ENCODE data around the gene PLEKHA4. TPM values are rescaled to one million over a fixed set of nuclear protein-coding genes. Genes with fewer than 3 reads are reported as not detected.
"Not testable (repeated sequence)": the region's sequence is repeated elsewhere in the genome, so short reads cannot be mapped to it uniquely, and the experiment has no call there.

Gene PLEKHA4
- total RNA-seq, 1 experiment from 2014 or later: 14.8 TPM

- TF ChIP-seq PRRX2 (CRISPR knock-in tag; IDR thresholded peaks at IDR 0.05) (no peak), AFF4 (CRISPR knock-in tag; IDR thresholded peaks at IDR 0.05; ENCODE audit: borderline replicate concordance) (no peak)
- TF ChIP-seq, protein P1, sequence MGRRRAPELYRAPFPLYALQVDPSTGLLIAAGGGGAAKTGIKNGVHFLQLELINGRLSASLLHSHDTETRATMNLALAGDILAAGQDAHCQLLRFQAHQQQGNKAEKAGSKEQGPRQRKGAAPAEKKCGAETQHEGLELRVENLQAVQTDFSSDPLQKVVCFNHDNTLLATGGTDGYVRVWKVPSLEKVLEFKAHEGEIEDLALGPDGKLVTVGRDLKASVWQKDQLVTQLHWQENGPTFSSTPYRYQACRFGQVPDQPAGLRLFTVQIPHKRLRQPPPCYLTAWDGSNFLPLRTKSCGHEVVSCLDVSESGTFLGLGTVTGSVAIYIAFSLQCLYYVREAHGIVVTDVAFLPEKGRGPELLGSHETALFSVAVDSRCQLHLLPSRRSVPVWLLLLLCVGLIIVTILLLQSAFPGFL (CRISPR knock-in tag; IDR thresholded peaks at IDR 0.05; ENCODE audit: borderline replicate concordance): no peak
Measured at GRCh38 chr19:48877855-48878195, 9.4 kb upstream of the PLEKHA4 start (continued).

DNA sequence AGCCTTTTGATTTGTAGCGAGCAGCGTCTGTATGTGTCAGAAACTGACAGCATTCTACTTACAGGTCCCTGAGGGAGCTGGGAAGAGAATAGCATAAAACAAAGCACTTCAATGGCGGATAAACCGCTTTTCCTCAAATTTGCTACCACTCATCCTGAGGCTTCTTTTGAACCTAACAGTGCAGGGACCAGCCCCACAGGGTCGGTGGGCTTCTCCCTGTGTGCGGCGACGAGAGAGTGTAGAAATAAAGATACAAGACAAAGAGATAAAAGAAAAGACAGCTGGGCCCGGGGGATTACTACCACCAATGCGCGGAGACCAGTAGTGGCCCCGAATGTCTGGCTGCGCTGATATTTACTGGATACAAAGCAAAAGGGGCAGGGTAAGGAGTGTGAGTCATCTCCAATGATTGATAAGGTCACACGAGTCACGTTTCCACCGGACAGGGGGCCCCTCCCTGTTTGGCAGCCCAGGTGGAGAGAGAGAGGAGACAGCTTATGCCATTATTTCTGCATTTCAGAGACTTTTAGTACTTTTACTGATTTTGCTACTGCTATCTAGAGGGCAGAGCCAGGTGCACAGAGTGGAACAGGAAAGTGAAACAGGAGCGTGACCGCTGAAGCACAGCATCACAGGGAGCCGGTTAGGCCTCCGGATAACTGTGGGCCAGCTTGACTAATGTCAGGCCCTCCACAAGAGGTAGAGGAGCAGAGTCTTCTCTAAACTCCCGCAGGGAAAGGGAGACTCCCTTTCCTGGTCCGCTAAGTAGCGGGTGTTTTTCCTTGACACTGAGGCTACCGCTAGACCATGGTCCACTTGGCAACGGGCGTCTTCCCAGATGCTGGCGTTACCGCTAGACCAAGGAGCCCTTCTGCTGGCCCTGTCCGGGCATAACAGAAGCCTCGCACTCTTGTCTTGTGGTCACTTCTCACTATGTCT lies 7.9 kb upstream of the PLEKHA4 start:
- H3K27me3 Mint-ChIP-seq (ENCODE audit: low read depth); DNase-seq (ENCODE audit: low spot score); POLR2A ChIA-PET; CTCF ChIA-PET; ATAC-seq; H3K9me3 Mint-ChIP-seq; H3K4me3 Mint-ChIP-seq: not testable (repeated sequence)
- Mint-ChIP-seq H3K4me1 (peaks cover 26% of the 10 kb centered on the region), H3K27ac (peak overlapping the region; percentile 21; the same call in 1 of the 2 replicates), H3K36me3 (peaks cover 27% of the 10 kb centered on the region)

DNA sequence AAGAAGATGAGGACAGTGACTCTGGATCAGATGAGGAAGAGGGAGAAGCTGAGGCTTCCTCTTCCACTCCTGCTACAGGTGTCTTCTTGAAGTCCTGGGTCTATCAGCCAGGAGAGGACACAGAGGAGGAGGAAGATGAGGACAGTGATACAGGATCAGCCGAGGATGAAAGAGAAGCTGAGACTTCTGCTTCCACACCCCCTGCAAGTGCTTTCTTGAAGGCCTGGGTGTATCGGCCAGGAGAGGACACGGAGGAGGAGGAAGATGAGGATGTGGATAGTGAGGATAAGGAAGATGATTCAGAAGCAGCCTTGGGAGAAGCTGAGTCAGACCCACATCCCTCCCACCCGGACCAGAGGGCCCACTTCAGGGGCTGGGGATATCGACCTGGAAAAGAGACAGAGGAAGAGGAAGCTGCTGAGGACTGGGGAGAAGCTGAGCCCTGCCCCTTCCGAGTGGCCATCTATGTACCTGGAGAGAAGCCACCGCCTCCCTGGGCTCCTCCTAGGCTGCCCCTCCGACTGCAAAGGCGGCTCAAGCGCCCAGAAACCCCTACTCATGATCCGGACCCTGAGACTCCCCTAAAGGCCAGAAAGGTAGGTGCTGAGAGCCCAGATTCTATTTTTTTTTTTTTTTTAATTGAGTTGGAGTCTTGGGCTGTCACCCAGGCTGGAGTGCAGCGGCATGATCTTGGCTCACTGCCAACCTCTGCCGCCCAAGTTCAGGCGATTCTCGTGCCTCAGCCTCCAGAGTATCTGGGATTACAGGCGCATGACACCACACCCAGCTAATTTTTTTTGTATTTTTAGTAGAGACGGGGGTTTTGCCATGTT lies 6.1 kb upstream of the PLEKHA4 start:
- ATAC-seq (no peak), DNase-seq (ENCODE audit: low spot score) (no peak)
- H3K4me1 Mint-ChIP-seq: peaks cover 18% of the 10 kb centered on the region
- no peaks in the 10 kb centered on the region for H3K27me3 Mint-ChIP-seq (ENCODE audit: low read depth)
- CTCF ChIA-PET: interaction anchor here (0.5 to 1.5 kb wide), 4 partner anchors 25 to 30 kb away, joined by 3 to 4 read pairs (median 3); no protein-coding TSS in a partner anchor
- no peak overlapping the region for H3K27ac Mint-ChIP-seq
- POLR2A ChIA-PET: interaction anchor here (2.5 to 3.3 kb wide), 2 partner anchors 11 to 22 kb away, joined by 12 to 15 read pairs; no protein-coding TSS in a partner anchor
- peaks cover 27% of the 10 kb centered on the region for H3K36me3 Mint-ChIP-seq
- H3K9me3 Mint-ChIP-seq: no peaks in the 10 kb centered on the region
- H3K4me3 Mint-ChIP-seq: peak overlapping the region; percentile 24; the same call in 1 of the 2 replicates
- TF ChIP-seq, protein P2, sequence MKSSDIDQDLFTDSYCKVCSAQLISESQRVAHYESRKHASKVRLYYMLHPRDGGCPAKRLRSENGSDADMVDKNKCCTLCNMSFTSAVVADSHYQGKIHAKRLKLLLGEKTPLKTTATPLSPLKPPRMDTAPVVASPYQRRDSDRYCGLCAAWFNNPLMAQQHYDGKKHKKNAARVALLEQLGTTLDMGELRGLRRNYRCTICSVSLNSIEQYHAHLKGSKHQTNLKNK (CRISPR knock-in tag; IDR thresholded peaks at IDR 0.05): no peak
- TF ChIP-seq MXD4 (CRISPR knock-in tag; IDR thresholded peaks at IDR 0.05; ENCODE audit: borderline replicate concordance) (no peak), NFATC4 (CRISPR knock-in tag; IDR thresholded peaks at IDR 0.05) (no peak), SOX15 (CRISPR knock-in tag; IDR thresholded peaks at IDR 0.05) (no peak), NR3C1 (CRISPR knock-in tag; conservative IDR thresholded peaks at IDR 0.05; ENCODE audit: low read depth) (no peak), ZNF263 (CRISPR knock-in tag; IDR thresholded peaks at IDR 0.05; ENCODE audit: low read depth) (no peak), NFYB (CRISPR knock-in tag; conservative IDR thresholded peaks at IDR 0.05; ENCODE audit: low read depth) (no peak), ELF4 (CRISPR knock-in tag; IDR thresholded peaks at IDR 0.05; ENCODE audit: low read depth) (no peak), TCF7 (CRISPR knock-in tag; IDR thresholded peaks at IDR 0.05; ENCODE audit: low read depth) (no peak), SP1 (CRISPR knock-in tag; conservative IDR thresholded peaks at IDR 0.05) (no peak)
- TF ChIP-seq, protein P1 (CRISPR knock-in tag; IDR thresholded peaks at IDR 0.05; ENCODE audit: borderline replicate concordance): no peak
- TF ChIP-seq, protein P3, sequence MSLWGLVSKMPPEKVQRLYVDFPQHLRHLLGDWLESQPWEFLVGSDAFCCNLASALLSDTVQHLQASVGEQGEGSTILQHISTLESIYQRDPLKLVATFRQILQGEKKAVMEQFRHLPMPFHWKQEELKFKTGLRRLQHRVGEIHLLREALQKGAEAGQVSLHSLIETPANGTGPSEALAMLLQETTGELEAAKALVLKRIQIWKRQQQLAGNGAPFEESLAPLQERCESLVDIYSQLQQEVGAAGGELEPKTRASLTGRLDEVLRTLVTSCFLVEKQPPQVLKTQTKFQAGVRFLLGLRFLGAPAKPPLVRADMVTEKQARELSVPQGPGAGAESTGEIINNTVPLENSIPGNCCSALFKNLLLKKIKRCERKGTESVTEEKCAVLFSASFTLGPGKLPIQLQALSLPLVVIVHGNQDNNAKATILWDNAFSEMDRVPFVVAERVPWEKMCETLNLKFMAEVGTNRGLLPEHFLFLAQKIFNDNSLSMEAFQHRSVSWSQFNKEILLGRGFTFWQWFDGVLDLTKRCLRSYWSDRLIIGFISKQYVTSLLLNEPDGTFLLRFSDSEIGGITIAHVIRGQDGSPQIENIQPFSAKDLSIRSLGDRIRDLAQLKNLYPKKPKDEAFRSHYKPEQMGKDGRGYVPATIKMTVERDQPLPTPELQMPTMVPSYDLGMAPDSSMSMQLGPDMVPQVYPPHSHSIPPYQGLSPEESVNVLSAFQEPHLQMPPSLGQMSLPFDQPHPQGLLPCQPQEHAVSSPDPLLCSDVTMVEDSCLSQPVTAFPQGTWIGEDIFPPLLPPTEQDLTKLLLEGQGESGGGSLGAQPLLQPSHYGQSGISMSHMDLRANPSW (CRISPR knock-in tag; conservative IDR thresholded peaks at IDR 0.05; ENCODE audit: low read depth): no peak
- TF ChIP-seq, protein P4, sequence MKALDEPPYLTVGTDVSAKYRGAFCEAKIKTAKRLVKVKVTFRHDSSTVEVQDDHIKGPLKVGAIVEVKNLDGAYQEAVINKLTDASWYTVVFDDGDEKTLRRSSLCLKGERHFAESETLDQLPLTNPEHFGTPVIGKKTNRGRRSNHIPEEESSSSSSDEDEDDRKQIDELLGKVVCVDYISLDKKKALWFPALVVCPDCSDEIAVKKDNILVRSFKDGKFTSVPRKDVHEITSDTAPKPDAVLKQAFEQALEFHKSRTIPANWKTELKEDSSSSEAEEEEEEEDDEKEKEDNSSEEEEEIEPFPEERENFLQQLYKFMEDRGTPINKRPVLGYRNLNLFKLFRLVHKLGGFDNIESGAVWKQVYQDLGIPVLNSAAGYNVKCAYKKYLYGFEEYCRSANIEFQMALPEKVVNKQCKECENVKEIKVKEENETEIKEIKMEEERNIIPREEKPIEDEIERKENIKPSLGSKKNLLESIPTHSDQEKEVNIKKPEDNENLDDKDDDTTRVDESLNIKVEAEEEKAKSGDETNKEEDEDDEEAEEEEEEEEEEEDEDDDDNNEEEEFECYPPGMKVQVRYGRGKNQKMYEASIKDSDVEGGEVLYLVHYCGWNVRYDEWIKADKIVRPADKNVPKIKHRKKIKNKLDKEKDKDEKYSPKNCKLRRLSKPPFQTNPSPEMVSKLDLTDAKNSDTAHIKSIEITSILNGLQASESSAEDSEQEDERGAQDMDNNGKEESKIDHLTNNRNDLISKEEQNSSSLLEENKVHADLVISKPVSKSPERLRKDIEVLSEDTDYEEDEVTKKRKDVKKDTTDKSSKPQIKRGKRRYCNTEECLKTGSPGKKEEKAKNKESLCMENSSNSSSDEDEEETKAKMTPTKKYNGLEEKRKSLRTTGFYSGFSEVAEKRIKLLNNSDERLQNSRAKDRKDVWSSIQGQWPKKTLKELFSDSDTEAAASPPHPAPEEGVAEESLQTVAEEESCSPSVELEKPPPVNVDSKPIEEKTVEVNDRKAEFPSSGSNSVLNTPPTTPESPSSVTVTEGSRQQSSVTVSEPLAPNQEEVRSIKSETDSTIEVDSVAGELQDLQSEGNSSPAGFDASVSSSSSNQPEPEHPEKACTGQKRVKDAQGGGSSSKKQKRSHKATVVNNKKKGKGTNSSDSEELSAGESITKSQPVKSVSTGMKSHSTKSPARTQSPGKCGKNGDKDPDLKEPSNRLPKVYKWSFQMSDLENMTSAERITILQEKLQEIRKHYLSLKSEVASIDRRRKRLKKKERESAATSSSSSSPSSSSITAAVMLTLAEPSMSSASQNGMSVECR (CRISPR knock-in tag; IDR thresholded peaks at IDR 0.05; ENCODE audit: borderline replicate concordance): no peak

All from WTC11 (cell line).